Measurements from ENCODE around the gene ACOX1.

- TF ChIP-seq, protein P1, sequence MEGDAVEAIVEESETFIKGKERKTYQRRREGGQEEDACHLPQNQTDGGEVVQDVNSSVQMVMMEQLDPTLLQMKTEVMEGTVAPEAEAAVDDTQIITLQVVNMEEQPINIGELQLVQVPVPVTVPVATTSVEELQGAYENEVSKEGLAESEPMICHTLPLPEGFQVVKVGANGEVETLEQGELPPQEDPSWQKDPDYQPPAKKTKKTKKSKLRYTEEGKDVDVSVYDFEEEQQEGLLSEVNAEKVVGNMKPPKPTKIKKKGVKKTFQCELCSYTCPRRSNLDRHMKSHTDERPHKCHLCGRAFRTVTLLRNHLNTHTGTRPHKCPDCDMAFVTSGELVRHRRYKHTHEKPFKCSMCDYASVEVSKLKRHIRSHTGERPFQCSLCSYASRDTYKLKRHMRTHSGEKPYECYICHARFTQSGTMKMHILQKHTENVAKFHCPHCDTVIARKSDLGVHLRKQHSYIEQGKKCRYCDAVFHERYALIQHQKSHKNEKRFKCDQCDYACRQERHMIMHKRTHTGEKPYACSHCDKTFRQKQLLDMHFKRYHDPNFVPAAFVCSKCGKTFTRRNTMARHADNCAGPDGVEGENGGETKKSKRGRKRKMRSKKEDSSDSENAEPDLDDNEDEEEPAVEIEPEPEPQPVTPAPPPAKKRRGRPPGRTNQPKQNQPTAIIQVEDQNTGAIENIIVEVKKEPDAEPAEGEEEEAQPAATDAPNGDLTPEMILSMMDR (IDR thresholded peaks at IDR 0.05 in 8 of 11, conservative IDR thresholded peaks at IDR 0.05 in 3 of 11), result no peak
- TF ChIP-seq POLR2A (IDR thresholded peaks at IDR 0.05), result no peak
Measured at GRCh38 chr17:75925912-75926311, 53.1 kb downstream of the ACOX1 start.

Data from spleen (tissue), 7 donors.